SJSA1 (cell line): ENCODE results near the gene APLN. TPM values are rescaled to one million over a fixed set of nuclear protein-coding genes. Genes with fewer than 3 reads are reported as not detected.

Source experiments
- DNase-seq, 2 experiments: peaks; one replicate each; pipeline ENCODE4 v3.0.0-alpha.2; 2015 to 2020; ENCODE audit warnings: low spot score in 2 of 2, low read depth in 1 of 2
- H3K27ac ChIP-seq: fragments of 250-450 bp; sonication (Bioruptor Pico); 2 replicates; pipeline ENCODE4 v1.5.1; 2020; ENCODE audit warnings: mild to moderate bottlenecking, moderate library complexity
- H3K27me3 ChIP-seq: fragments of 250-450 bp; sonication (Bioruptor Pico); replicated peaks from 2 replicates; pipeline ENCODE4 v1.5.1; 2020; ENCODE audit warnings: mild to moderate bottlenecking, moderate library complexity
- H3K36me3 ChIP-seq: fragments of 250-450 bp; sonication (Bioruptor Pico); 2 replicates; pipeline ENCODE4 v1.5.1; 2020; ENCODE audit warnings: mild to moderate bottlenecking
- H3K4me1 ChIP-seq: fragments of 250-450 bp; sonication (Bioruptor Pico); replicated peaks from 2 replicates; pipeline ENCODE4 v1.6.1; 2021; ENCODE audit warnings: mild to moderate bottlenecking
- H3K4me3 ChIP-seq: fragments of 250-450 bp; sonication (Bioruptor Pico); 2 replicates; pipeline ENCODE4 v1.5.1; 2020; ENCODE audit warnings: mild to moderate bottlenecking
- H3K9me3 ChIP-seq: fragments of 250-450 bp; sonication (Bioruptor Pico); replicated peaks from 2 replicates; pipeline ENCODE4 v1.5.1; 2020; ENCODE audit warnings: mild to moderate bottlenecking
- total RNA-seq: library from RNA; depleted of rRNA; stranded (reverse); fragments of >200 nt; shearing (Covaris generic); gene quantifications from 2 replicates; pipeline ENCODE4 v1.2.3, GENCODE V29; 2014

The APLN gene
- total RNA-seq, 1 experiment from 2014 or later, result 1.7 TPM

- H3K4me1 ChIP-seq, result peaks cover 12% of the 10 kb centered on the region
- DNase-seq, result no peak
- no peaks in the 10 kb centered on the region for H3K9me3 ChIP-seq
- H3K36me3 ChIP-seq, result no peaks in the 10 kb centered on the region
- no peak overlapping the region for H3K27ac ChIP-seq
- no peaks in the 10 kb centered on the region for H3K27me3 ChIP-seq
- H3K4me3 ChIP-seq, result no peak overlapping the region
Observed at GRCh38 chrX:129653181-129653970, 1.4 kb downstream of the APLN start.

- Histone ChIP-seq H3K9me3 (no peaks in the 10 kb centered on the region), H3K27me3 (no peaks in the 10 kb centered on the region), H3K36me3 (no peaks in the 10 kb centered on the region), H3K4me3 (no peak overlapping the region), H3K4me1 (peaks cover 12% of the 10 kb centered on the region), H3K27ac (no peak overlapping the region)
- DNase-seq, result no peak
Observed at GRCh38 chrX:129652565-129653169, 2.1 kb downstream of the APLN start.

- Histone ChIP-seq H3K4me3 (no peak overlapping the region), H3K27me3 (no peaks in the 10 kb centered on the region), H3K36me3 (no peaks in the 10 kb centered on the region), H3K27ac (no peak overlapping the region), H3K4me1 (peaks cover 12% of the 10 kb centered on the region), H3K9me3 (no peaks in the 10 kb centered on the region)
- DNase-seq, result no peak
Observed at GRCh38 chrX:129651756-129652564, 2.8 kb downstream of the APLN start.

GRCh38 chrX:129650821-129651510 is 3.8 kb downstream of the APLN start:
- H3K36me3 ChIP-seq, result no peaks in the 10 kb centered on the region
- no peaks in the 10 kb centered on the region for H3K27me3 ChIP-seq
- peaks cover 12% of the 10 kb centered on the region for H3K4me1 ChIP-seq
- no peak overlapping the region for H3K27ac ChIP-seq
- H3K4me3 ChIP-seq, result no peak overlapping the region
- no peak for DNase-seq
- H3K9me3 ChIP-seq, result no peaks in the 10 kb centered on the region

GRCh38 chrX:129650183-129650689 is 4.5 kb downstream of the APLN start:
- Histone ChIP-seq H3K4me1 (peaks cover 11% of the 10 kb centered on the region), H3K4me3 (no peak overlapping the region), H3K27ac (no peak overlapping the region), H3K27me3 (no peaks in the 10 kb centered on the region), H3K36me3 (no peaks in the 10 kb centered on the region), H3K9me3 (no peaks in the 10 kb centered on the region)
- DNase-seq, result no peak

GRCh38 chrX:129649268-129650182 is 5.2 kb downstream of the APLN start:
- H3K36me3 ChIP-seq, result no peaks in the 10 kb centered on the region
- no peaks in the 10 kb centered on the region for H3K9me3 ChIP-seq
- DNase-seq, result no peak
- H3K4me1 ChIP-seq, result peaks cover 6% of the 10 kb centered on the region
- H3K27me3 ChIP-seq, result no peaks in the 10 kb centered on the region
- no peak overlapping the region for H3K4me3 ChIP-seq
- H3K27ac ChIP-seq, result no peak overlapping the region

GRCh38 chrX:129648514-129649267 is 6.1 kb downstream of the APLN start:
- Histone ChIP-seq H3K4me3 (no peak overlapping the region), H3K4me1 (no peaks in the 10 kb centered on the region), H3K27me3 (no peaks in the 10 kb centered on the region), H3K27ac (no peak overlapping the region), H3K36me3 (no peaks in the 10 kb centered on the region), H3K9me3 (no peaks in the 10 kb centered on the region)
- no peak for DNase-seq

- H3K27me3 ChIP-seq, result no peaks in the 10 kb centered on the region
- no peaks in the 10 kb centered on the region for H3K9me3 ChIP-seq
- no peaks in the 10 kb centered on the region for H3K36me3 ChIP-seq
- DNase-seq, result no peak
- no peaks in the 10 kb centered on the region for H3K4me1 ChIP-seq
- H3K4me3 ChIP-seq, result no peak overlapping the region
- no peak overlapping the region for H3K27ac ChIP-seq
Observed at GRCh38 chrX:129647418-129648410, 7.0 kb downstream of the APLN start.

GRCh38 chrX:129646566-129647417 is 8.0 kb downstream of the APLN start:
- Histone ChIP-seq H3K36me3 (no peaks in the 10 kb centered on the region), H3K27me3 (no peaks in the 10 kb centered on the region), H3K4me3 (no peak overlapping the region), H3K9me3 (no peaks in the 10 kb centered on the region), H3K27ac (no peak overlapping the region), H3K4me1 (no peaks in the 10 kb centered on the region)
- DNase-seq, result no peak

- Histone ChIP-seq H3K27me3 (no peaks in the 10 kb centered on the region), H3K4me3 (no peak overlapping the region), H3K4me1 (peaks cover 2% of the 10 kb centered on the region; the same call in 1 of the 2 replicates), H3K27ac (no peak overlapping the region), H3K36me3 (no peaks in the 10 kb centered on the region), H3K9me3 (no peaks in the 10 kb centered on the region)
- DNase-seq, result no peak
Observed at GRCh38 chrX:129642641-129643040, 12.1 kb downstream of the APLN start.
